OCI-LY3 (cell line): ENCODE measurements around the gene ZMYND8.

ENCODE experiments used
- CTCF ChIP-seq: fragments of 200-600, 300-600 bp; sonication (generic); IDR thresholded peaks from 2 replicates; pipeline ENCODE4 v1.5.1; 2014; ENCODE audit warnings: antibody characterized with exemption, low read length, low read depth
- EZH2phosphoT487 ChIP-seq: fragments of 200-600 bp; shearing (Covaris generic); IDR thresholded peaks from 2 replicates; pipeline ENCODE4 v1.6.1; 2018; ENCODE audit warnings: antibody characterized with exemption, mixed run types, low read depth

- TF ChIP-seq CTCF: no peak
- TF ChIP-seq EZH2phosphoT487: no peak
Measured at GRCh38 chr20:47280228-47280627, 76.3 kb downstream of the ZMYND8 start.
